Caco-2 (cell line): ENCODE data around the gene LDLRAD3. TPM values are rescaled to one million over a fixed set of nuclear protein-coding genes. Genes with fewer than 3 reads are reported as not detected.

ENCODE experiments used
- BruUV-seq: library from RNA; stranded (reverse); fragments of 400-500 nt; replicated peaks from 2 replicates; lab custom pipeline; 2021; lab: Mats Ljungman, UMichigan
- CTCF ChIA-PET: fragments of 300-600 bp; sonication (Branson Sonifier 250); formaldehyde crosslinking; loops from one replicate; lab custom pipeline; 2022; ENCODE audit warnings: antibody characterized with exemption; lab: Charles Lee
- POLR2A ChIA-PET: fragments of 300-600 bp; sonication (Branson Sonifier 250); formaldehyde crosslinking; loops from one replicate; lab custom pipeline; 2022; ENCODE audit warnings: antibody characterized with exemption; lab: Charles Lee
- DNase-seq, 2 experiments: peaks; one replicate each; pipeline versions ENCODE4 v3.0.0 to v3.0.0-alpha.2; 2020 to 2022
- H3K27me3 ChIP-seq: replicated peaks from 2 replicates; pipeline ENCODE4 v1.6.0; 2011; ENCODE audit warnings: low read length; ENCODE audit not compliant: control insufficient read depth, insufficient read depth
- H3K36me3 ChIP-seq: 2 replicates; pipeline ENCODE4 v1.5.1; 2011; ENCODE audit warnings: low read length; ENCODE audit not compliant: control insufficient read depth, insufficient read depth
- H3K4me1 ChIP-seq: fragments of 250-450 bp; sonication (Bioruptor Pico); 2 replicates; pipeline ENCODE4 v1.5.1; 2020; ENCODE audit warnings: mild to moderate bottlenecking
- H3K4me3 ChIP-seq: 2 replicates; pipeline ENCODE4 v1.5.1; 2011; ENCODE audit warnings: low read depth, mild to moderate bottlenecking, control low read depth, low read length
- H3K9me3 ChIP-seq: fragments of 250-450 bp; sonication (Bioruptor Pico); 2 replicates; pipeline ENCODE4 v1.5.1; 2020; ENCODE audit warnings: mild to moderate bottlenecking, moderate library complexity
- H3K27ac Mint-ChIP-seq: one replicate; pipeline ENCODE4 v1.8.0; 2022; ENCODE audit warnings: mixed read lengths; ENCODE audit not compliant: unreplicated experiment
- H3K27me3 Mint-ChIP-seq: one replicate; pipeline ENCODE4 v1.8.0; 2022; ENCODE audit warnings: mixed read lengths; ENCODE audit not compliant: insufficient read depth, unreplicated experiment
- H3K36me3 Mint-ChIP-seq: one replicate; pipeline ENCODE4 v1.8.0; 2022; ENCODE audit warnings: mild to moderate bottlenecking, mixed read lengths; ENCODE audit not compliant: insufficient read depth, unreplicated experiment
- H3K4me1 Mint-ChIP-seq: one replicate; pipeline ENCODE4 v1.8.0; 2022; ENCODE audit warnings: low read depth, mixed read lengths; ENCODE audit not compliant: unreplicated experiment
- H3K4me3 Mint-ChIP-seq: one replicate; pipeline ENCODE4 v1.8.0; 2022; ENCODE audit warnings: mild to moderate bottlenecking, moderate library complexity, mixed read lengths; ENCODE audit not compliant: unreplicated experiment
- H3K9me3 Mint-ChIP-seq: one replicate; pipeline ENCODE4 v1.8.0; 2022; ENCODE audit warnings: mixed read lengths; ENCODE audit not compliant: unreplicated experiment
- CTCF ChIP-seq, 2 experiments: fragments of 200-600 bp in 1 of 2; IDR thresholded peaks; 1 replicate in 1 of 2; 2 replicates in 1 of 2; pipeline versions ENCODE4 v1.5.1 to v1.8.0; 2011 to 2022; ENCODE audit warnings: antibody characterized with exemption in 1 of 2, control low read depth in 1 of 2, inconsistent platforms in 1 of 2, low read depth in 1 of 2, low read length in 1 of 2, mild to moderate bottlenecking in 1 of 2, moderate library complexity in 1 of 2; ENCODE audit not compliant: insufficient read depth in 1 of 2, severe bottlenecking in 1 of 2, unreplicated experiment in 1 of 2
- intact Hi-C: fragments of 100-400 bp; cut with micrococcal nuclease; formaldehyde crosslinking; loops from one replicate; pipeline ENCODE4 v1.10.0; 2022; ENCODE audit not compliant: unreplicated experiment
- total RNA-seq: library from RNA; stranded (reverse); gene quantifications from 2 replicates; pipeline ENCODE4 v1.2.3, GENCODE V29; 2022

LDLRAD3 gene
- total RNA-seq, 1 experiment from 2014 or later = 9.9 TPM

- H3K9me3 Mint-ChIP-seq = no peaks in the 10 kb centered on the region
- H3K4me3 Mint-ChIP-seq = no peak overlapping the region
- BruUV-seq = no TSS peak
- POLR2A ChIA-PET = no interaction called here
- no peak overlapping the region for H3K27ac Mint-ChIP-seq
- Histone ChIP-seq H3K9me3 (no peaks in the 10 kb centered on the region), H3K4me1 (no peaks in the 10 kb centered on the region), H3K36me3 (no peaks in the 10 kb centered on the region), H3K27me3 (no peaks in the 10 kb centered on the region), H3K4me3 (no peak overlapping the region)
- no peaks in the 10 kb centered on the region for H3K4me1 Mint-ChIP-seq
- H3K27me3 Mint-ChIP-seq = no peaks in the 10 kb centered on the region
- intact Hi-C loops = no loop called here
- CTCF ChIA-PET = no interaction called here
- TF ChIP-seq CTCF (IDR thresholded peaks at IDR 0.05; ENCODE audit: insufficient read depth in 1 of 2, low read depth in 1 of 2, low read length in 1 of 2, severe bottlenecking in 1 of 2, unreplicated experiment in 1 of 2) = no peak
- DNase-seq = no peak
- no peaks in the 10 kb centered on the region for H3K36me3 Mint-ChIP-seq
Observed at GRCh38 chr11:35981581-35981980, 37.7 kb downstream of the LDLRAD3 start.

GRCh38 chr11:35982061-35982460 lies 38.2 kb downstream of the LDLRAD3 start:
- no peaks in the 10 kb centered on the region for H3K36me3 Mint-ChIP-seq
- no peak overlapping the region for H3K27ac Mint-ChIP-seq
- Histone ChIP-seq H3K4me1 (no peaks in the 10 kb centered on the region), H3K4me3 (no peak overlapping the region), H3K9me3 (no peaks in the 10 kb centered on the region), H3K36me3 (no peaks in the 10 kb centered on the region), H3K27me3 (no peaks in the 10 kb centered on the region)
- POLR2A ChIA-PET = no interaction called here
- no peaks in the 10 kb centered on the region for H3K4me1 Mint-ChIP-seq
- intact Hi-C loops = no loop called here
- H3K4me3 Mint-ChIP-seq = no peak overlapping the region
- BruUV-seq = no TSS peak
- H3K27me3 Mint-ChIP-seq = no peaks in the 10 kb centered on the region
- TF ChIP-seq CTCF (IDR thresholded peaks at IDR 0.05; ENCODE audit: insufficient read depth in 1 of 2, low read depth in 1 of 2, low read length in 1 of 2, severe bottlenecking in 1 of 2, unreplicated experiment in 1 of 2) = no peak
- CTCF ChIA-PET = no interaction called here
- H3K9me3 Mint-ChIP-seq = no peaks in the 10 kb centered on the region
- DNase-seq = no peak

- TF ChIP-seq CTCF (IDR thresholded peaks at IDR 0.05; ENCODE audit: insufficient read depth in 1 of 2, low read depth in 1 of 2, low read length in 1 of 2, severe bottlenecking in 1 of 2, unreplicated experiment in 1 of 2) = no peak
- Mint-ChIP-seq H3K4me3 (no peak overlapping the region), H3K27ac (no peak overlapping the region), H3K36me3 (no peaks in the 10 kb centered on the region), H3K27me3 (no peaks in the 10 kb centered on the region), H3K9me3 (no peaks in the 10 kb centered on the region), H3K4me1 (no peaks in the 10 kb centered on the region)
- intact Hi-C loops = no loop called here
- DNase-seq = no peak
- no peaks in the 10 kb centered on the region for H3K4me1 ChIP-seq
- no peak overlapping the region for H3K4me3 ChIP-seq
- ChIA-PET POLR2A (no interaction called here), CTCF (no interaction called here)
- no peaks in the 10 kb centered on the region for H3K9me3 ChIP-seq
- no TSS peak for BruUV-seq
- no peaks in the 10 kb centered on the region for H3K36me3 ChIP-seq
- no peaks in the 10 kb centered on the region for H3K27me3 ChIP-seq
Observed at GRCh38 chr11:35983981-35984380, 40.1 kb downstream of the LDLRAD3 start.
